Activated CD4-positive, alpha-beta memory T cell treated with anti-CD3 and anti-CD28 coated beads, Interleukin-2, amount 10 ng/mL, durations not matched to agents 7 days and 5 days (primary cell): Measurements from ENCODE around the gene PI4K2B. TPM values are rescaled to one million over a fixed set of nuclear protein-coding genes. Genes with fewer than 3 reads are reported as not detected.
"Not testable (repeated sequence)": the region's sequence is repeated elsewhere in the genome, so short reads cannot be mapped to it uniquely, and the experiment has no call there.

Experiments used
- CTCF ChIA-PET: fragments of 350-600 bp; sonication (Branson Sonifier 250); formaldehyde crosslinking; loops from one replicate; lab custom pipeline; 2021; ENCODE audit warnings: antibody characterized with exemption, inconsistent platforms; lab: Charles Lee
- POLR2A ChIA-PET: fragments of 350-600 bp; sonication (Branson Sonifier 250); formaldehyde crosslinking; loops from one replicate; lab custom pipeline; 2021; ENCODE audit warnings: antibody characterized with exemption; lab: Charles Lee
- DNase-seq: peaks from one replicate; pipeline ENCODE4 v3.0.0-alpha.2; 2020
- H3K27ac Mint-ChIP-seq: one replicate; pipeline ENCODE4 v1.8.0; 2021; ENCODE audit warnings: mild to moderate bottlenecking, mixed read lengths
- H3K27me3 Mint-ChIP-seq: one replicate; pipeline ENCODE4 v1.8.0; 2021; ENCODE audit warnings: mixed read lengths
- H3K36me3 Mint-ChIP-seq: one replicate; pipeline ENCODE4 v1.8.0; 2021; ENCODE audit warnings: low read depth, mixed read lengths
- H3K4me1 Mint-ChIP-seq: one replicate; pipeline ENCODE4 v1.8.0; 2021; ENCODE audit warnings: mixed read lengths
- H3K4me3 Mint-ChIP-seq: one replicate; pipeline ENCODE4 v1.8.0; 2021; ENCODE audit warnings: mild to moderate bottlenecking, mixed read lengths
- H3K9me3 Mint-ChIP-seq: one replicate; pipeline ENCODE4 v1.8.0; 2021; ENCODE audit warnings: mixed read lengths
- total RNA-seq, 2 experiments: library from RNA; stranded (reverse); gene quantifications; one replicate each; pipeline ENCODE4 v1.2.3, GENCODE V29; 2021

The PI4K2B gene
- total RNA-seq, 2 experiments from 2014 or later: 49.2 to 49.5 TPM

- no peak for DNase-seq
- ChIA-PET CTCF (interaction anchor here (0.7 kb wide), 1 partner anchor 83 kb away, joined by 3 read pairs; the partner anchor contains the start of gene ZCCHC4), POLR2A (no interaction called here)
- Mint-ChIP-seq H3K27me3 (no peaks in the 10 kb centered on the region), H3K4me3 (no peak overlapping the region), H3K27ac (no peak overlapping the region), H3K4me1 (peaks cover 19% of the 10 kb centered on the region), H3K9me3 (peaks cover 36% of the 10 kb centered on the region), H3K36me3 (peaks cover 30% of the 10 kb centered on the region)
Observed at GRCh38 chr4:25229804-25230203, 4.0 kb upstream of the PI4K2B start.

DNA sequence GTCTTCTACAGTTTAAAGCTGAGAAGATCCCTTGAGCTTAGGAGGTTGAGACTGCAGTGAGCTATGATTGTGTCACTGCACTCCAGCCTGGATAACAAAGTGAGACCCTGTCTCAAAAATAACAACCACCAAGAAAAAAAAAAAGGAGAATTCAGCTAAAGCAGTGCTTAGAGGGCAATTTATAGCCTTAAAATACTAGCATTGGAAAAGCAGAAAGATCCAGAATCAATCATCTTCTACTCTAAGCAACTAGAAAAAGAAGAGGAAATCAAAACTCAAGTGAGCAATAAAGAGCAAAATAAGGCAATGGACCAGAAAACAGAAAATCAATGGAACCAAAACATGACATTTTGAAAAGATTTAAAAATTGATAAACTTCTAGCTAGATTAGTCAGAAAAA lies 639 bp upstream of the PI4K2B start:
- peaks cover 24% of the 10 kb centered on the region for H3K9me3 Mint-ChIP-seq
- peak overlapping the region; percentile 81 for H3K27ac Mint-ChIP-seq
- peaks cover 40% of the 10 kb centered on the region for H3K4me1 Mint-ChIP-seq
- H3K36me3 Mint-ChIP-seq: peaks cover 46% of the 10 kb centered on the region
- peak overlapping the region; percentile 84 for H3K4me3 Mint-ChIP-seq
- DNase-seq: no peak
- ChIA-PET CTCF (interaction anchor here (0.7 to 6.6 kb wide), 9 partner anchors 9 to 144 kb away, joined by 3 to 70 read pairs (median 4); partner anchors contain the start of genes ANAPC4 and ZCCHC4), POLR2A (interaction anchor here (0.8 to 5.6 kb wide), 14 partner anchors 10 to 649 kb away, joined by 3 to 144 read pairs (median 4); partner anchors contain the start of genes ANAPC4, DHX15, SEPSECS and ZCCHC4)
- H3K27me3 Mint-ChIP-seq: no peaks in the 10 kb centered on the region

- Mint-ChIP-seq H3K4me3 (peak overlapping the region; percentile 96), H3K27ac (peak overlapping the region; percentile 97), H3K36me3 (peaks cover 56% of the 10 kb centered on the region), H3K4me1 (peaks cover 48% of the 10 kb centered on the region), H3K27me3 (no peaks in the 10 kb centered on the region), H3K9me3 (peaks cover 22% of the 10 kb centered on the region)
- POLR2A ChIA-PET: interaction anchor here (0.9 to 5.6 kb wide), 20 partner anchors 12 to 1651 kb away, joined by 3 to 144 read pairs (median 5); partner anchors contain the start of genes ANAPC4, DHX15, SEPSECS and ZCCHC4
- peak; percentile 48 for DNase-seq
- CTCF ChIA-PET: interaction anchor here (0.6 to 6.6 kb wide), 12 partner anchors 19 to 143 kb away, joined by 3 to 70 read pairs (median 4); partner anchors contain the start of genes ANAPC4, SEPSECS and ZCCHC4
Observed at GRCh38 chr4:25234390-25235370, 847 bp downstream of the PI4K2B start.

GRCh38 chr4:25235401-25235800 lies 1.6 kb downstream of the PI4K2B start:
- Mint-ChIP-seq H3K9me3 (peaks cover 22% of the 10 kb centered on the region), H3K4me3 (peak overlapping the region; percentile 96), H3K27ac (peak overlapping the region; percentile 97), H3K36me3 (peaks cover 63% of the 10 kb centered on the region), H3K27me3 (no peaks in the 10 kb centered on the region), H3K4me1 (peaks cover 55% of the 10 kb centered on the region)
- DNase-seq: no peak
- ChIA-PET CTCF (interaction anchor here (0.6 to 6.6 kb wide), 7 partner anchors 18 to 142 kb away, joined by 3 to 70 read pairs (median 5); partner anchors contain the start of genes ANAPC4, SEPSECS and ZCCHC4), POLR2A (interaction anchor here (0.9 to 5.6 kb wide), 15 partner anchors 18 to 1651 kb away, joined by 3 to 144 read pairs (median 5); partner anchors contain the start of genes ANAPC4, SEPSECS and ZCCHC4)

DNA sequence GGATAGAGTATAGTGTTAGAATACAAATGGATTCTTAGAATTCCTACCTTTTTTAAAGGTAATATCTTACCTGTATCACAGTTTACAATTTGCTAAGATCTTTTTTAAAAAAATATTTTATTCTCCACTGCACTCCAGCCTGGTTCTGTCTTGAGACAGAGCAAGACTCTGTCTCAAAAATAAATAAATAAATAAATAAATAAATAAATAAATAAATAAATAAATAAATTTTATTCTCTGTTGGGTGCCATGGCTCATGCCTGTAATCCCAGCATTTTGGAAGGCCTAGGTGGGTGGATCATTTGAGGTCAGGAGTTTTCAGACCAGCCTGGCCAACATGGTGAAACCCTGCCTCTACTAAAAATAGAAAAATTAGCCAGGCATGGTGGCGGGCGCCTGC lies 2.2 kb downstream of the PI4K2B start:
- Mint-ChIP-seq H3K27ac (peak overlapping the region; percentile 97), H3K9me3 (peaks cover 17% of the 10 kb centered on the region), H3K36me3 (peaks cover 63% of the 10 kb centered on the region), H3K4me1 (peaks cover 57% of the 10 kb centered on the region), H3K4me3 (peak overlapping the region; percentile 96)
- POLR2A ChIA-PET: interaction anchor here (0.9 to 5.6 kb wide), 11 partner anchors 20 to 142 kb away, joined by 3 to 144 read pairs (median 5); partner anchors contain the start of genes ANAPC4, SEPSECS and ZCCHC4
- not testable (repeated sequence) for H3K27me3 Mint-ChIP-seq, DNase-seq
- CTCF ChIA-PET: interaction anchor here (1.0 to 6.6 kb wide), 6 partner anchors 17 to 142 kb away, joined by 3 to 70 read pairs (median 5); partner anchors contain the start of genes ANAPC4, SEPSECS and ZCCHC4

DNA sequence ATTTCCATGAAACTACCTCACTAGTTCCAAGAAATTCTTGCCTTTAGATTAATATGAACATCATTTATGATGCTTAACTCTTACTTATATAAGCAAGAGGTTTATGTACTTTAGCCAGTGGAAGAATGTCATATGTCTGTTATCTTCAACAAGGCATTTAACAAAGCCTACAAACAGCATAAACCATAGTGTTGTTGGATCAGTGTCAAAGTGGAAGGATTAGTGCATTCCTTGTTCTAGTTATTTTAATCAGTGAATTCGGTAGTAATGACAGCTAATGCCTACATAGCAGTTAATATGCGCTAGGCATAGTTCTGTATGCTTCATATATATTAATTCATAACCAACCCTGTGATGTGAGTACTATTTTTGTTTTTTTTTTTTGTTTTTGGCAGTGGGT lies 3.1 kb downstream of the PI4K2B start:
- DNase-seq: no peak
- ChIA-PET CTCF (interaction anchor here (6.6 kb wide), 1 partner anchor 76 kb away, joined by 70 read pairs; the partner anchor contains the start of gene ZCCHC4), POLR2A (interaction anchor here (1.9 to 4.4 kb wide), 2 partner anchors 76 to 77 kb away, joined by 7 to 65 read pairs; partner anchors contain the start of genes SEPSECS and ZCCHC4)
- Mint-ChIP-seq H3K27me3 (no peaks in the 10 kb centered on the region), H3K36me3 (peaks cover 66% of the 10 kb centered on the region), H3K27ac (no peak overlapping the region), H3K4me1 (peaks cover 58% of the 10 kb centered on the region), H3K9me3 (peaks cover 17% of the 10 kb centered on the region), H3K4me3 (peak overlapping the region; percentile 57)

GRCh38 chr4:25238052-25238451 lies 4.2 kb downstream of the PI4K2B start:
- peaks cover 9% of the 10 kb centered on the region for H3K9me3 Mint-ChIP-seq
- peaks cover 68% of the 10 kb centered on the region for H3K36me3 Mint-ChIP-seq
- DNase-seq: no peak
- CTCF ChIA-PET: interaction anchor here (6.6 kb wide), 1 partner anchor 75 kb away, joined by 70 read pairs; the partner anchor contains the start of gene ZCCHC4
- POLR2A ChIA-PET: interaction anchor here (1.9 to 2.5 kb wide), 2 partner anchors 75 to 78 kb away, joined by 7 to 9 read pairs; partner anchors contain the start of genes SEPSECS and ZCCHC4
- peaks cover 49% of the 10 kb centered on the region for H3K4me1 Mint-ChIP-seq
- no peak overlapping the region for H3K27ac Mint-ChIP-seq
- H3K4me3 Mint-ChIP-seq: no peak overlapping the region
- H3K27me3 Mint-ChIP-seq: no peaks in the 10 kb centered on the region

- not testable (repeated sequence) for H3K4me3 Mint-ChIP-seq, DNase-seq, H3K27me3 Mint-ChIP-seq
- POLR2A ChIA-PET: interaction anchor here (2.5 kb wide), 1 partner anchor 74 kb away, joined by 9 read pairs; the partner anchor contains the start of gene ZCCHC4
- CTCF ChIA-PET: interaction anchor here (1.1 kb wide), 1 partner anchor 73 kb away, joined by 3 read pairs; the partner anchor contains the start of gene ZCCHC4
- Mint-ChIP-seq H3K9me3 (peaks cover 16% of the 10 kb centered on the region), H3K4me1 (peaks cover 43% of the 10 kb centered on the region), H3K36me3 (peaks cover 79% of the 10 kb centered on the region), H3K27ac (peak overlapping the region; percentile 32)
Observed at GRCh38 chr4:25239528-25239927, 5.7 kb downstream of the PI4K2B start.

DNA sequence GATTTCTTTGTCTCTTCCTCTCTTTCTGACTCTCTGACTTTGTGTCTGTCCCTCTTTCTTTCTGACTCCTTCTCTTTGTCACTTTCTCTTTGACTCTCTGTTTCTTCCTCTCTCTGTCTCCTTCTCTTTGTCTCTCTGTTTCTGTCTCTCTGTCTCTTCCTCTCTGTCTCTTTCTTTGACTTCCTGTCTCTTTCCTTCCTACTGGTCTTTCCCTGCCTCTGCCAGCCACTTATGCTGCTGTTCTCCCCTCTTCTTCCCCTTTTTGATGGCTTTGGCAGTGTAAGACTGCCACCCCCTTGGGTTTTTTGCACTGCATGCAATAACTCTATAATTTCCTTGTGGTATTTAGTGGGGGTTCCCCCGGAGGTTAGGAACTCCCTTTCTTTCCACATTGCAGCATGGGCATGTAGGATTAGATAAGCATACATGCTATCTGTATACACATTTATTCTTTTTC lies 6.9 kb downstream of the PI4K2B start:
- H3K4me3 Mint-ChIP-seq, POLR2A ChIA-PET, DNase-seq, CTCF ChIA-PET, H3K27me3 Mint-ChIP-seq: not testable (repeated sequence)
- peak overlapping the region; percentile 32 for H3K27ac Mint-ChIP-seq
- H3K4me1 Mint-ChIP-seq: peaks cover 39% of the 10 kb centered on the region
- H3K36me3 Mint-ChIP-seq: peaks cover 80% of the 10 kb centered on the region
- H3K9me3 Mint-ChIP-seq: peaks cover 22% of the 10 kb centered on the region

DNA sequence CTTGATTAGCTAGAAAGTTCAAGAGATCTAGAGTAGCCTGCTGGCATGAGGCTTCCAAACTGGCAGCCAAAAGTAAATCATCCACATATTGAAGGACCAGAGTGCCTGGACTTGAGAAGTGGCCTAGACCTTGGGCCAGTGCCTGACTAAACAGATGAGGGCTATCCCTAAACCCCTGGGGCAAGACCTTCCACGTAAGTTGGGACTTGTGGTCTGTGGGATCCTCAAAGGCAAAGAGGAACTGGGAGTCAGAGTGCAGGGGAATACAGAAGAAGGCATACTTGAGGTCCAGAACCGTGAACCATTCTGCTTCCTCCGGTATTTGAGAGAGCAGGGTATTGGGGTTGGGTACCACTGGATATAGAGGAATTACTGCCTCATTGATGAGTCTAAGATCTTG lies 8.4 kb downstream of the PI4K2B start:
- DNase-seq, H3K27me3 Mint-ChIP-seq, H3K27ac Mint-ChIP-seq, CTCF ChIA-PET, H3K4me3 Mint-ChIP-seq: not testable (repeated sequence)
- peaks cover 81% of the 10 kb centered on the region for H3K36me3 Mint-ChIP-seq
- H3K4me1 Mint-ChIP-seq: peaks cover 33% of the 10 kb centered on the region
- peaks cover 26% of the 10 kb centered on the region for H3K9me3 Mint-ChIP-seq
- POLR2A ChIA-PET: interaction anchor here (1.6 kb wide), 1 partner anchor 9 kb away, joined by 3 read pairs; no protein-coding TSS in a partner anchor

GRCh38 chr4:25245181-25245580 lies 11.3 kb downstream of the PI4K2B start:
- H3K27me3 Mint-ChIP-seq: no peaks in the 10 kb centered on the region
- POLR2A ChIA-PET: interaction anchor here (2.2 kb wide), 1 partner anchor 11 kb away, joined by 7 read pairs; no protein-coding TSS in a partner anchor
- H3K9me3 Mint-ChIP-seq: peaks cover 26% of the 10 kb centered on the region
- no peak overlapping the region for H3K27ac Mint-ChIP-seq
- H3K4me1 Mint-ChIP-seq: peaks cover 15% of the 10 kb centered on the region
- H3K4me3 Mint-ChIP-seq: no peak overlapping the region
- peaks cover 67% of the 10 kb centered on the region for H3K36me3 Mint-ChIP-seq
- CTCF ChIA-PET: no interaction called here
- DNase-seq: no peak
